Endothelial cell of umbilical vein (primary cell): ENCODE measurements around the gene S100P. TPM values are rescaled to one million over a fixed set of nuclear protein-coding genes. Genes with fewer than 3 reads are reported as not detected.

Experiments used
- BruUV-seq: library from RNA; stranded (reverse); fragments of 400-500 nt; replicated peaks from 2 replicates; lab custom pipeline; 2021; lab: Mats Ljungman, UMichigan
- CTCF ChIA-PET: fragments of 300-600, 350-600 bp; sonication (Branson Sonifier 250); formaldehyde crosslinking; loops from one replicate; lab custom pipeline; 2021; ENCODE audit warnings: antibody characterized with exemption, inconsistent platforms; lab: Charles Lee
- POLR2A ChIA-PET: fragments of 300-600, 350-600 bp; sonication (Branson Sonifier 250); formaldehyde crosslinking; loops from one replicate; lab custom pipeline; 2021; ENCODE audit warnings: antibody characterized with exemption, inconsistent platforms; lab: Charles Lee
- DNase-seq: peaks from one replicate; pipeline ENCODE4 v3.0.0-alpha.2; 2011; ENCODE audit warnings: low read depth, low spot score
- FAIRE-seq: peaks from 2 replicates; lab custom pipeline; 2011; peaks lifted over from hg19 to GRCh38; lab: Jason Lieb, UNC
- H2AFZ ChIP-seq: 2 replicates; pipeline ENCODE4 v1.6.0; 2012; ENCODE audit warnings: low read depth, low read length, control low read depth, inconsistent platforms
- H3K27ac ChIP-seq: 2 replicates; pipeline ENCODE4 v1.5.1; 2011; ENCODE audit warnings: low read depth, mild to moderate bottlenecking, control low read depth, low read length, moderate library complexity; ENCODE audit not compliant: insufficient read depth
- H3K27me3 ChIP-seq, 2 experiments: 2 replicates each; pipeline versions ENCODE4 v1.6.0 to v1.6.1; 2011; ENCODE audit warnings: low read length in 2 of 2, mixed read lengths in 1 of 2; ENCODE audit not compliant: control insufficient read depth in 2 of 2, insufficient read depth in 2 of 2
- H3K36me3 ChIP-seq, 2 experiments: 2 replicates in 1 of 2; 3 replicates in 1 of 2; pipeline ENCODE4 v1.5.1; 2011; ENCODE audit warnings: low read length in 2 of 2, mild to moderate bottlenecking in 1 of 2, moderate library complexity in 1 of 2; ENCODE audit not compliant: control insufficient read depth in 2 of 2, insufficient read depth in 2 of 2; ENCODE audit errors: extremely low read depth in 1 of 2
- H3K4me1 ChIP-seq: 3 replicates; pipeline ENCODE4 v1.5.1; 2011; ENCODE audit warnings: mild to moderate bottlenecking, low read length; ENCODE audit not compliant: control insufficient read depth, insufficient read depth; ENCODE audit errors: extremely low read depth
- H3K4me2 ChIP-seq: 2 replicates; pipeline ENCODE4 v1.6.1; 2011; ENCODE audit warnings: low read length, control low read depth, mixed read lengths; ENCODE audit not compliant: insufficient read depth
- H3K4me3 ChIP-seq, 3 experiments: fragments of 200-600 bp in 1 of 3; sonication (generic), shearing (Covaris generic) in 1 of 3; replicated peaks in 1 of 3; 2 replicates each; pipeline ENCODE4 v1.5.1; 2011 to 2016; ENCODE audit warnings: control low read depth in 3 of 3, low read length in 3 of 3, mild to moderate bottlenecking in 2 of 3, inconsistent platforms in 1 of 3, low read depth in 1 of 3, moderate library complexity in 1 of 3; ENCODE audit not compliant: insufficient read depth in 1 of 3
- H3K79me2 ChIP-seq: 2 replicates; pipeline ENCODE4 v1.6.0; 2012; ENCODE audit warnings: low read length, inconsistent platforms; ENCODE audit not compliant: control insufficient read depth, insufficient read depth
- H3K9ac ChIP-seq: replicated peaks from 2 replicates; pipeline ENCODE3; 2011; ENCODE audit warnings: low read length, control low read depth; ENCODE audit not compliant: insufficient read depth; ENCODE audit errors: extremely low read depth
- H3K9me1 ChIP-seq: replicated peaks from 3 replicates; pipeline ENCODE4 v1.6.0; 2011; ENCODE audit warnings: mild to moderate bottlenecking, low read length; ENCODE audit not compliant: control insufficient read depth, insufficient read depth; ENCODE audit errors: extremely low read depth
- H3K9me3 ChIP-seq: replicated peaks from 2 replicates; pipeline ENCODE4 v1.5.1; 2012; ENCODE audit warnings: low read length, inconsistent platforms; ENCODE audit not compliant: control insufficient read depth, insufficient read depth
- H4K20me1 ChIP-seq: replicated peaks from 2 replicates; pipeline ENCODE3; 2011; ENCODE audit warnings: mild to moderate bottlenecking, low read length; ENCODE audit not compliant: control insufficient read depth, insufficient read depth; ENCODE audit errors: extremely low read depth
- CTCF ChIP-seq, 2 donors: IDR thresholded peaks; 1 replicate in 1 of 2; 2 replicates in 1 of 2; pipeline ENCODE4 v1.5.1; 2011; ENCODE audit warnings: low read length in 2 of 2, mild to moderate bottlenecking in 2 of 2, moderate library complexity in 2 of 2, control low read depth in 1 of 2, inconsistent platforms in 1 of 2, low read depth in 1 of 2; ENCODE audit not compliant: insufficient read depth in 1 of 2; ENCODE audit errors: extremely low read depth in 1 of 2
- EZH2 ChIP-seq: IDR thresholded peaks from 2 replicates; pipeline ENCODE4 v1.6.1; 2012; ENCODE audit warnings: borderline replicate concordance, low read depth, mild to moderate bottlenecking, moderate library complexity, low read length, inconsistent platforms; ENCODE audit not compliant: severe bottlenecking
- FOS ChIP-seq: IDR thresholded peaks from 2 replicates; pipeline ENCODE4 v1.6.1; 2011; ENCODE audit warnings: mild to moderate bottlenecking, low read length, moderate library complexity, borderline replicate concordance; ENCODE audit not compliant: insufficient read depth
- GATA2 ChIP-seq: IDR thresholded peaks from 2 replicates; pipeline ENCODE4 v1.7.0; 2011; ENCODE audit warnings: low read depth, mild to moderate bottlenecking, moderate library complexity, mixed read lengths, low read length; ENCODE audit not compliant: insufficient read length, insufficient read depth
- JUN ChIP-seq: IDR thresholded peaks from 2 replicates; pipeline ENCODE4 v1.6.1; 2011; ENCODE audit warnings: borderline replicate concordance, low read depth; ENCODE audit not compliant: insufficient read length, insufficient read depth
- MAX ChIP-seq: IDR thresholded peaks from 2 replicates; pipeline ENCODE4 v1.6.1; 2011; ENCODE audit not compliant: insufficient read depth, insufficient read length
- MYC ChIP-seq: IDR thresholded peaks from one replicate; pipeline ENCODE4 v1.6.1; 2011; ENCODE audit warnings: mild to moderate bottlenecking, low read depth, low read length
- POLR2A ChIP-seq: IDR thresholded peaks from 2 replicates; pipeline ENCODE4 v1.6.1; 2012; ENCODE audit warnings: low read depth, mild to moderate bottlenecking, control low read depth, low read length
- dilution Hi-C: fragments of 300-500 bp; cut with MboI; formaldehyde crosslinking; loops from one replicate; pipeline ENCODE4 v1.15.0; 2019; ENCODE audit warnings: low sequenced_read_pairs; ENCODE audit not compliant: extremely low pct_ligation_motif_present
- intact Hi-C: fragments of 100-400 bp; cut with micrococcal nuclease; formaldehyde crosslinking; loops from one replicate; pipeline ENCODE4 v1.10.0; 2022
- polyA plus RNA-seq, 4 experiments: library from polyadenylated mRNA; depleted of rRNA in 3 of 4; stranded (reverse) in 3 of 4; unstranded in 1 of 4; fragments of >200 nt; gene quantifications; 2 replicates each; pipeline versions ENCODE4 v1.2.1 to v1.2.3, GENCODE V29; 2011 to 2012; ENCODE audit warnings: missing spikeins in 1 of 4
- total RNA-seq: library from RNA; stranded (reverse); gene quantifications from 2 replicates; pipeline ENCODE4 v1.2.3, GENCODE V29; 2021

S100P gene
- total and polyA plus RNA-seq, 2 donors (not counting 3 experiments of a cell fraction or from before 2014, with no cell fraction given), result not detected

- no peaks in the 10 kb centered on the region for H3K9me3 ChIP-seq
- FAIRE-seq (no peak), DNase-seq (no peak)
- H3K27me3 ChIP-seq, result no peaks in the 10 kb centered on the region
- H4K20me1 ChIP-seq, result no peaks in the 10 kb centered on the region
- dilution Hi-C loops, result no loop called here
- H3K9me1 ChIP-seq, result no peaks in the 10 kb centered on the region
- BruUV-seq, result no TSS peak
- intact Hi-C loops, result no loop called here
- H3K4me2 ChIP-seq, result no peak overlapping the region
- H3K9ac ChIP-seq, result no peak overlapping the region
- no peak for TF ChIP-seq MYC
- TF ChIP-seq CTCF (IDR thresholded peaks at IDR 0.05; ENCODE audit: extremely low read depth in 1 of 2, insufficient read depth in 1 of 2, low read depth in 1 of 2, low read length in 2 of 2), result no peak
- TF ChIP-seq FOS, result no peak
- TF ChIP-seq JUN, result no peak
- TF ChIP-seq MAX, result no peak
- TF ChIP-seq POLR2A, result no peak
- TF ChIP-seq EZH2, result no peak
- no peak for TF ChIP-seq GATA2
- H3K79me2 ChIP-seq, result no peaks in the 10 kb centered on the region
- no peak overlapping the region for H3K27ac ChIP-seq
- POLR2A ChIA-PET, result no interaction called here
- H3K36me3 ChIP-seq, result no peaks in the 10 kb centered on the region
- CTCF ChIA-PET, result interaction anchor here (1.9 kb wide), 1 partner anchor 150 kb away, joined by 13 read pairs; no protein-coding TSS in a partner anchor
- H2AFZ ChIP-seq, result no peak overlapping the region
- no peaks in the 10 kb centered on the region for H3K4me1 ChIP-seq
- no peak overlapping the region for H3K4me3 ChIP-seq
These were observed 30.2 kb downstream of the S100P start for GRCh38 chr4:6723851-6724250.
